Measurements from ENCODE around the gene ZFPL1. TPM values are rescaled to one million over a fixed set of nuclear protein-coding genes. Genes with fewer than 3 reads are reported as not detected.
A peak's percentile ranks its signal among the peaks of the same experiment; 100 is the strongest.

Gene ZFPL1
- total and polyA plus RNA-seq, 4 donors, result 34.5 to 45.8 (median 35.2) TPM

DNA sequence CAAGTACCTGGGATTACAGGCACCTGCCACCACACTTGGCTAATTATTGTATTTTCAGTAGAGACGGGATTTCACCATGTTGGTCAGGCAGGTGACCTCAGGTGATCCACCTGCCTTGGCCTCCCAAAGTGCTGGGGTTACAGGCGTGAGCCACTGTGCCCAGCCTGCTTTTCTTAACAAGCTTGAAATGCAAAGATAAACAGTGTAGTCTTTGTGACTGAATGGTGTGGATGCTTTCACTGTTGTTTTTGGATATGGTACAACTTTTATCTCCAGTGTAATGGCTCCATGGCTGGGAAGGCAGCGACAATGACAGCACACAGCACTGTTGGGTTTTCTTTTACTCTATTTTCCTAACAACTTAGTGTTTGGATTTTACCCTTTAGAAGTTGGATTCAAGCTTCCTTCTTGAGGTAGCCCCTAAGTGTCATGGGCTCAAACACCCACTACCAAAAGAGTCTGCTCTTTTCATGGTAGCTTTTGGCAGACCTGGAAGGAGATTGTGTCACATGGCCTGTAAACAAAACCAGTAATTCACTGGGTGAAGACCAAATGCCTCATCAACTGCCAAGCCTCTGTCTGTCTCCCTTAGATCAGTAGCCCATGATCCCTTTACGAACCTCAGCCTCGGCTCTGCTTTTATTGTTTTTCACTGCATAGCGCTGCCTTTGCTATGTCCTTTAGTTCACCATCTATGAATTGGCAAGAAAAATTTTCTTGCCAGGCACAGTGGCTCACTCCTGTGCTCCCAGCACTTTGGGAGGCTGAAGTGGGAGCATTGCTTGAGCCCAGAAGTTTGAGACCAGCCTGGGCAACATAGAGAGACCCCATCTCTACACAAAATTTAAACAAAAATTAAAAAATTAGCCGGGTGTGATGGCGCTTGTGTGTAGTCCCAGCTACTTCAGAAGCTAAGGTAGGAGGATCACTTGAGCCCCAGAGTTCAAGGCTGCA lies 18.4 kb downstream of the ZFPL1 start:
- 83 to 93% methylated on average over 8 of the region's 8 CpGs for WGBS, 2 donors
- H3K36me3 ChIP-seq (ENCODE audit: control insufficient read depth in 4 of 4, insufficient read depth in 4 of 4, low read length in 4 of 4), result peaks cover 0 to 7% (median 4%) of the 10 kb centered on the region in 4 donors
- no peaks in the 10 kb centered on the region for H3K27me3 ChIP-seq (ENCODE audit: control insufficient read depth in 3 of 3, insufficient read depth in 3 of 3, low read length in 2 of 3)
- no peaks in the 10 kb centered on the region for H3K9me3 ChIP-seq (ENCODE audit: control insufficient read depth in 4 of 4, insufficient read depth in 3 of 4, low read length in 3 of 4)
- ATAC-seq (ENCODE audit: insufficient read depth, low FRiP score) (no peak), DNase-seq (no peak)
- H3K9ac ChIP-seq (ENCODE audit: insufficient read depth in 1 of 2, low read length in 2 of 2), result no peak overlapping the region
- TF ChIP-seq, protein P1, sequence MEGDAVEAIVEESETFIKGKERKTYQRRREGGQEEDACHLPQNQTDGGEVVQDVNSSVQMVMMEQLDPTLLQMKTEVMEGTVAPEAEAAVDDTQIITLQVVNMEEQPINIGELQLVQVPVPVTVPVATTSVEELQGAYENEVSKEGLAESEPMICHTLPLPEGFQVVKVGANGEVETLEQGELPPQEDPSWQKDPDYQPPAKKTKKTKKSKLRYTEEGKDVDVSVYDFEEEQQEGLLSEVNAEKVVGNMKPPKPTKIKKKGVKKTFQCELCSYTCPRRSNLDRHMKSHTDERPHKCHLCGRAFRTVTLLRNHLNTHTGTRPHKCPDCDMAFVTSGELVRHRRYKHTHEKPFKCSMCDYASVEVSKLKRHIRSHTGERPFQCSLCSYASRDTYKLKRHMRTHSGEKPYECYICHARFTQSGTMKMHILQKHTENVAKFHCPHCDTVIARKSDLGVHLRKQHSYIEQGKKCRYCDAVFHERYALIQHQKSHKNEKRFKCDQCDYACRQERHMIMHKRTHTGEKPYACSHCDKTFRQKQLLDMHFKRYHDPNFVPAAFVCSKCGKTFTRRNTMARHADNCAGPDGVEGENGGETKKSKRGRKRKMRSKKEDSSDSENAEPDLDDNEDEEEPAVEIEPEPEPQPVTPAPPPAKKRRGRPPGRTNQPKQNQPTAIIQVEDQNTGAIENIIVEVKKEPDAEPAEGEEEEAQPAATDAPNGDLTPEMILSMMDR (IDR thresholded peaks at IDR 0.05; ENCODE audit: control extremely low read depth, extremely low read depth), result no peak
- no peak overlapping the region for H3K4me3 ChIP-seq
- H3K4me1 ChIP-seq (ENCODE audit: control insufficient read depth in 5 of 5, insufficient read depth in 5 of 5, low read length in 5 of 5), result peaks cover 0 to 3% (median 0%) of the 10 kb centered on the region in 5 donors
- peak overlapping the region in 1 of 2 donors; percentile 37 for H3K27ac ChIP-seq (ENCODE audit: low read depth in 1 of 2, low read length in 1 of 2)

DNA sequence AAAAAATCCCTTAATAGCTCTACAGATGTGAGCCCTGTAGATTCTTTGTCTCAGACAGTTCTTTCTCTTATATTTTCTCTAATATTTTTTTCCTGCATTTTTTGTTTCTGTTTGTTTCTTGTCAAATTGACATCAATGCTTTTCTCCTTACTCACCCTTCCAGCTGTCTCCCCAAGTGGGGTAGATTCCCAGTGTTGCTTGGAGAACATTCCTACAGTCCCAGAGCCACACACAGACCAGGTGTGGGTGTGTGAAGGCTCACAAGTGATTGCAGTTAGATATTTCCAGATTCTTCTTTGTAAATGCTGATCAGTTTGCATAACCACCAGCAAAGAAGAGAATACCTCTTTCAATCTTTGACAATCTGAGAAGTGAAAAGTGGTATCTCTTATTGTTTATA lies 19.5 kb downstream of the ZFPL1 start:
- peaks cover under 1 to 17% (median 5%) of the 10 kb centered on the region in 4 donors for H3K36me3 ChIP-seq (ENCODE audit: control insufficient read depth in 4 of 4, insufficient read depth in 4 of 4, low read length in 4 of 4)
- H3K9ac ChIP-seq (ENCODE audit: insufficient read depth in 1 of 2, low read length in 2 of 2), result no peak overlapping the region
- TF ChIP-seq, protein P1 (IDR thresholded peaks at IDR 0.05; ENCODE audit: control extremely low read depth, extremely low read depth), result no peak
- H3K9me3 ChIP-seq (ENCODE audit: control insufficient read depth in 4 of 4, insufficient read depth in 3 of 4, low read length in 3 of 4), result no peaks in the 10 kb centered on the region
- peaks cover 0 to 3% (median 0%) of the 10 kb centered on the region in 5 donors for H3K4me1 ChIP-seq (ENCODE audit: control insufficient read depth in 5 of 5, insufficient read depth in 5 of 5, low read length in 5 of 5)
- H3K4me3 ChIP-seq, result no peak overlapping the region
- ATAC-seq (ENCODE audit: insufficient read depth, low FRiP score) (no peak), DNase-seq (no peak)
- no peaks in the 10 kb centered on the region for H3K27me3 ChIP-seq (ENCODE audit: control insufficient read depth in 3 of 3, insufficient read depth in 3 of 3, low read length in 2 of 3)
- no peak overlapping the region for H3K27ac ChIP-seq (ENCODE audit: low read depth in 1 of 2, low read length in 1 of 2)

DNA sequence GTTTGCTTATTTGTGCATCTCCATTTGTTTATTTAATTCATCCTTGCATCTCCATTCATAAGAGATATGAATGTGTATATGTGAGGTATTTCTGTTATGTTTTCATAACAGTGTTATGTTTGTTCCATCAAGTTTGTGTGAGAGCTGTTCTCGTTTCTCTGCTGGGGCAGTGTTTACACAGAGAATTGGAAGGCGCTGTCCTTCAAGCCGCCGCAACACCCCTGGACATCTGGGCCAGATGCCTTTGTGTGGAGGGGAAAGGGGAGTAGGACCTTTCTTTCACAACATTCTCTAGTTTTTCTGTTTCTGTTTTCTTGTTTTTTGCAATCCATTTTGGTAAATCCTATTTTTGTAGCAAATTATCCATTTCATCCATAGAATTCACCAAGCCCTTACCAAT lies 20.6 kb downstream of the ZFPL1 start:
- H3K27ac ChIP-seq (ENCODE audit: low read depth in 1 of 2, low read length in 1 of 2), result peak overlapping the region in 1 of 2 donors; percentile 42
- DNase-seq, result peak in 2 of 3 donors; percentile 55 to 59
- peak overlapping the region in 1 of 2 donors; percentile 19 for H3K9ac ChIP-seq (ENCODE audit: insufficient read depth in 1 of 2, low read length in 2 of 2)
- H3K4me1 ChIP-seq (ENCODE audit: control insufficient read depth in 5 of 5, insufficient read depth in 5 of 5, low read length in 5 of 5), result peaks cover 0 to 3% (median 0%) of the 10 kb centered on the region in 5 donors
- WGBS, 2 donors, result 66 to 86% methylated on average over 4 of the region's 4 CpGs
- H3K27me3 ChIP-seq (ENCODE audit: control insufficient read depth in 3 of 3, insufficient read depth in 3 of 3, low read length in 2 of 3), result no peaks in the 10 kb centered on the region
- TF ChIP-seq, protein P1 (IDR thresholded peaks at IDR 0.05; ENCODE audit: control extremely low read depth, extremely low read depth), result no peak
- H3K9me3 ChIP-seq (ENCODE audit: control insufficient read depth in 4 of 4, insufficient read depth in 3 of 4, low read length in 3 of 4), result no peaks in the 10 kb centered on the region
- no peak overlapping the region for H3K4me3 ChIP-seq
- no peak for ATAC-seq (ENCODE audit: insufficient read depth, low FRiP score)
- H3K36me3 ChIP-seq (ENCODE audit: control insufficient read depth in 4 of 4, insufficient read depth in 4 of 4, low read length in 4 of 4), result peaks cover 4 to 27% (median 9%) of the 10 kb centered on the region in 4 donors

Data from lung (tissue), 12 donors.